Measurements from ENCODE around the gene FKRP. TPM values are rescaled to one million over a fixed set of nuclear protein-coding genes. Genes with fewer than 3 reads are reported as not detected.

FKRP gene
- total and polyA plus RNA-seq, 2 of the 13 experiments (the other 11 are each of a cell fraction or from before 2014, with no cell fraction given), result 7.3 to 9.8 TPM

GRCh38 chr19:46784262-46785053, 38.6 kb downstream of the FKRP start (continued):
- TF ChIP-seq UBTF (CRISPR knock-in tag; IDR thresholded peaks at IDR 0.05), result peak; percentile 61; the same call in 1 of the 2 replicates
- TF ChIP-seq ZBTB42 (CRISPR knock-in tag; IDR thresholded peaks at IDR 0.05), result no peak
- TF ChIP-seq NFE2L2 (IDR thresholded peaks at IDR 0.05; ENCODE audit: low read length), result no peak
- no peak for TF ChIP-seq FOSL1 (CRISPR knock-in tag; IDR thresholded peaks at IDR 0.05; ENCODE audit: borderline replicate concordance)
- TF ChIP-seq HDAC1 (CRISPR knock-in tag; IDR thresholded peaks at IDR 0.05), result no peak
- TF ChIP-seq MYC (CRISPR knock-in tag; IDR thresholded peaks at IDR 0.05; ENCODE audit: borderline replicate concordance), result peak; percentile 70; the same call in 1 of the 2 replicates
- no peak for TF ChIP-seq ZNF841 (CRISPR knock-in tag; IDR thresholded peaks at IDR 0.05; ENCODE audit: borderline replicate concordance)
- peak; percentile 75; the same call in 1 of the 2 replicates for TF ChIP-seq ZNF143 (CRISPR knock-in tag; IDR thresholded peaks at IDR 0.05)
- TF ChIP-seq ZNF549 (CRISPR knock-in tag; IDR thresholded peaks at IDR 0.05), result no peak
- no peak for TF ChIP-seq ZNF30 (CRISPR knock-in tag; IDR thresholded peaks at IDR 0.05)
- no peak for TF ChIP-seq IKZF5 (CRISPR knock-in tag; IDR thresholded peaks at IDR 0.05)
- TF ChIP-seq ZNF576 (CRISPR knock-in tag; IDR thresholded peaks at IDR 0.05), result no peak
- TF ChIP-seq ZNF343 (CRISPR knock-in tag; IDR thresholded peaks at IDR 0.05), result no peak
- TF ChIP-seq ZNF333 (CRISPR knock-in tag; IDR thresholded peaks at IDR 0.05; ENCODE audit: borderline replicate concordance), result no peak
- no peak for TF ChIP-seq ZNF691 (CRISPR knock-in tag; IDR thresholded peaks at IDR 0.05; ENCODE audit: borderline replicate concordance, low read depth)
- no peak for TF ChIP-seq YEATS2 (CRISPR knock-in tag; IDR thresholded peaks at IDR 0.05; ENCODE audit: borderline replicate concordance)
- TF ChIP-seq FIP1L1 (IDR thresholded peaks at IDR 0.05; ENCODE audit: borderline replicate concordance, insufficient read depth, low read depth, low read length), result no peak
- no peak for TF ChIP-seq ZNF282 (IDR thresholded peaks at IDR 0.05; ENCODE audit: partially characterized antibody)
- TF ChIP-seq ZNF503 (CRISPR knock-in tag; IDR thresholded peaks at IDR 0.05), result no peak
